Body of pancreas (tissue), 4 donors: ENCODE data around the gene CPLX1.

ENCODE experiments used
- POLR2A ChIP-seq, 3 donors: fragments of 450-650 bp; IDR thresholded peaks; one replicate each; pipeline ENCODE4 v1.6.1; 2016; ENCODE audit warnings: antibody characterized with exemption in 3 of 3, mild to moderate bottlenecking in 2 of 3
- TF ChIP-seq, protein P1 (sequence below), 7 experiments: fragments of 450-650 bp in 4 of 7; fragments of 200-600 bp in 3 of 7; sonication (generic) in 3 of 7; IDR thresholded peaks; one replicate each; pipeline ENCODE4 v1.5.1; 2016 to 2019; ENCODE audit warnings: antibody characterized with exemption in 7 of 7

DNA sequence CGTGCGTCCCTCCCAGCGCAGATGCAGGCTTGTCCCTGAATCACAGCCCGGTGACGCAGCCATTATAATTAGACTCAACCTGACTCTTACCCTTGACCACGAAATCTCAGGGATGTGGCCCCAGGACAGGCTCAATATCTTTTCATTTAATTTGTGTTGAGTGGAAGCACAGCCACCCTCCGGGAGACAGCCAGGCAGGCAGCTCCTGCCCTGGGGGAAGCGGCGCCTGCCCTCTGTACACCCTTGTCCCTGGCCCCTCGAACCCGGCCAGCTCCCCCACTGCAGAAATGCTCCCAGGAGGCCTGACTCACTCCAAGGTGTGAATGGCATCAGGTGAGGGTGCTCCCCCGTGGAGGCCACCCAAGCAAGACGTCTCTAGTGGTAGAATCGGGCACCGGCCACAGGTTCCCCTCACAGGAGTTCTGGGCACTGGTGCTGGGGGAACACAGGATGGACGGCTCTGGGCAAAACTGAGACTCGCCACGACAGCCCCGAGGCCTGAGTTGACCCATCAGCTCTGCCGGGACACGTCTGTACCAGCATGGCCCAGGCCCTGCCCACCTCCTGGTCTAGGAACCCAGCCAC lies 2.7 kb downstream of the CPLX1 start:
- TF ChIP-seq, protein P1, sequence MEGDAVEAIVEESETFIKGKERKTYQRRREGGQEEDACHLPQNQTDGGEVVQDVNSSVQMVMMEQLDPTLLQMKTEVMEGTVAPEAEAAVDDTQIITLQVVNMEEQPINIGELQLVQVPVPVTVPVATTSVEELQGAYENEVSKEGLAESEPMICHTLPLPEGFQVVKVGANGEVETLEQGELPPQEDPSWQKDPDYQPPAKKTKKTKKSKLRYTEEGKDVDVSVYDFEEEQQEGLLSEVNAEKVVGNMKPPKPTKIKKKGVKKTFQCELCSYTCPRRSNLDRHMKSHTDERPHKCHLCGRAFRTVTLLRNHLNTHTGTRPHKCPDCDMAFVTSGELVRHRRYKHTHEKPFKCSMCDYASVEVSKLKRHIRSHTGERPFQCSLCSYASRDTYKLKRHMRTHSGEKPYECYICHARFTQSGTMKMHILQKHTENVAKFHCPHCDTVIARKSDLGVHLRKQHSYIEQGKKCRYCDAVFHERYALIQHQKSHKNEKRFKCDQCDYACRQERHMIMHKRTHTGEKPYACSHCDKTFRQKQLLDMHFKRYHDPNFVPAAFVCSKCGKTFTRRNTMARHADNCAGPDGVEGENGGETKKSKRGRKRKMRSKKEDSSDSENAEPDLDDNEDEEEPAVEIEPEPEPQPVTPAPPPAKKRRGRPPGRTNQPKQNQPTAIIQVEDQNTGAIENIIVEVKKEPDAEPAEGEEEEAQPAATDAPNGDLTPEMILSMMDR (IDR thresholded peaks at IDR 0.05), result no peak
- TF ChIP-seq POLR2A (IDR thresholded peaks at IDR 0.05), result no peak
